Fibroblast of skin of abdomen (primary cell): ENCODE data around the gene WT1.

ENCODE experiments used
- DNase-seq: peaks from one replicate; pipeline ENCODE4 v3.0.0-alpha.2; 2013

Gene WT1

GRCh38 chr11:32421992-32422391 lies 13.3 kb downstream of the WT1 start:
- peak; percentile 40 for DNase-seq

GRCh38 chr11:32420937-32421901 lies 14.1 kb downstream of the WT1 start:
- DNase-seq = peak; percentile 28

DNA sequence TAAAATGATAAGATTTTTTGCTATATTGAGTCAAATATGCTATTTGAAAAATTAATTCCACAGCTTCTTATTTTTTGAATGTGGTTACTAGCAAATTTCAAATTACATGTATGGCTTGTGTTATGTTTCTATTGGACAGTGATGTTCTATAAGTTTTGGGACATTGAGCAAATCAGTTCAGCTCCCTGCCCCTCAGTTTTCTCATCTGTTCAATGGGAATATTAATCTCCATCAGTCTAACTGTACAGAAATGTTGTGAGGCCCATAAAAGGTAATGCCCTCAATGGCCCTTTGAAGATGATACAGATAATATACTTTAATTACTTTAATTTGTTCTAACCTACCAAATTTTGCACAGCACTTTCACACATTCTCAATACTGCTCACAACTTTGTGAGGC lies 15.2 kb downstream of the WT1 start:
- DNase-seq = no peak

DNA sequence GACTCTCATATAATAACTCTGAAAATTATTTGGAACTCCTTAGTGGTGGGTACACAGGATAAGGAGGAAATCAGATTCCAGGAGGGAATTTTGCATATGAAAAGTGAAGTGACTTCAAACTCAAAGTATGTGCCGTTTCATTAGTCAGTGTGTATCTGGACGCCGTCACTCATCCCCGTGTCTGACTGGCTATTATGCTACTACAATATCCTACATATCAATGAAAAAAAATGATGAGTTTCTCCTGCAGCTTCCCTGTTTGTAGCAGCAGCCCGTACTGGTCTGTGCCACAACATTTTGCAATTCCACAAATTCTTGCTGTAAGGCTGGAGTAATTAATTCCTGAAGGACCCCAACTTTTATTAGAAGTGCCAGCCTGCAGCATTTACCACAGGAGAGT lies 16.5 kb downstream of the WT1 start:
- peak; percentile 61 for DNase-seq

- DNase-seq = no peak
Observed at GRCh38 chr11:32417806-32418205, 17.5 kb downstream of the WT1 start.

- DNase-seq = no peak
Observed at GRCh38 chr11:32416301-32416700, 19.0 kb downstream of the WT1 start.

- DNase-seq = no peak
Observed at GRCh38 chr11:32414925-32415324, 20.4 kb downstream of the WT1 start.

- DNase-seq = no peak
Observed at GRCh38 chr11:32411942-32412615, 23.3 kb downstream of the WT1 start.

- DNase-seq = no peak
Observed at GRCh38 chr11:32405592-32405991, 29.7 kb downstream of the WT1 start.

- DNase-seq = no peak
Observed at GRCh38 chr11:32402836-32403235, 32.5 kb downstream of the WT1 start.

- DNase-seq = peak; percentile 18
Observed at GRCh38 chr11:32400670-32401369, 34.5 kb downstream of the WT1 start.

DNA sequence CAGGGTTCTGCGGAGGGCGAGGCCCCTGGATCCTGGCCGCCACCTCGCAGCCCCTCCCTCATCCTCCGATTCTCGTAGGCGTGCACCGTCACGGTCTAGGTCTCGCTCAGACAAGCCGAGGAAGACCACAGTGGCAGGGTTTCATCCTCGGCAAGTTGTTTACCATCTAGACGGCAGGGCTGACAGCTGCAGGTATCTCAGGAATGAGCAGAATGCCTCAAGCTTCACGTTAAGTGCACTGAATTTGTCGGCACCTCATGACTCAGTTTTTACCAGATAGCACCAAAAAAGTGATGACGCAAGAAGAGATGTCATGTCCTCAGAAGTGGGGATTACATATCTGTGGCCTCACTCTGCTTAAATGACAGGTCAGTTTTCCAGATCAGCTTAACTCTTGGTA lies 35.1 kb downstream of the WT1 start:
- peak; percentile 79 for DNase-seq

- DNase-seq = peak; percentile 60
Observed at GRCh38 chr11:32396991-32397390, 38.3 kb downstream of the WT1 start.

DNA sequence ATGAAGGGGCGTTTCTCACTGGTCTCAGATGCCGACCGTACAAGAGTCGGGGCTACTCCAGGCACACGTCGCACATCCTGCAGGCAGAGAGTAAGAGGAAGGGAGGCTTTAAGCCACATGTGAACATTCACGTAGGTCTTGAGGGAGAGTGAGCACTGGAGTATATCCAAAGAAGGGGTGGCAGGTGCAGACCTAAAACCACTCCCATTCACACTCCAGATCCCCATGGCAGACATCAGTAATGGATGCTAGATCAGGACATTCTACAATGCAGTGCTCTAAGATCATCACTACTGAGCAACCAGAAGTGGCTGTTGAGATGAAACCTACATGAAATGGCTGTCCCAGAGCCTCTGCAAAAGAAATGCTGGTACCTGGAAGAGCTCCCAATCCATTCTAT lies 39.0 kb downstream of the WT1 start:
- no peak for DNase-seq

- DNase-seq = no peak
Observed at GRCh38 chr11:32395127-32395526, 40.2 kb downstream of the WT1 start.

DNA sequence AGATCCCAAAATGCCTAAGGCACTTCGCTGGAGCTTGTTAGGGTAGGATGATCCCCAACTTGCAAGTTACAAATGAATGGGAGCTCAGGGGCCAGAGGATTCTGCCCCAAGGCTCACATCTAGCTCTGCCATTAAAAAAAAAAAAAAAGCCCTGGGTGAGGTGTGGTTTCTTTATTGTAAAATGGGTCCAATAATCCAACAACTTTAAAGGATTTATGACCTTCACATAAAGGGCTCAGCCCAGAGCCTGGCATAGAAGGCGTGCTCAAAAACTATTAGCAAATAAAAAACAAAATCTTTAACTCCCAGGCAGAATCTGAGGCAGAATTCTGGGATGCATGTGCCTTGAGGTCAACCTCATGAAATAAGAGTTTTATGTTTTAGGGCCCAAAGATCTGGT lies 42.5 kb downstream of the WT1 start:
- DNase-seq = no peak

- DNase-seq = peak; percentile 91
Observed at GRCh38 chr11:32391956-32392553, 43.3 kb downstream of the WT1 start.

DNA sequence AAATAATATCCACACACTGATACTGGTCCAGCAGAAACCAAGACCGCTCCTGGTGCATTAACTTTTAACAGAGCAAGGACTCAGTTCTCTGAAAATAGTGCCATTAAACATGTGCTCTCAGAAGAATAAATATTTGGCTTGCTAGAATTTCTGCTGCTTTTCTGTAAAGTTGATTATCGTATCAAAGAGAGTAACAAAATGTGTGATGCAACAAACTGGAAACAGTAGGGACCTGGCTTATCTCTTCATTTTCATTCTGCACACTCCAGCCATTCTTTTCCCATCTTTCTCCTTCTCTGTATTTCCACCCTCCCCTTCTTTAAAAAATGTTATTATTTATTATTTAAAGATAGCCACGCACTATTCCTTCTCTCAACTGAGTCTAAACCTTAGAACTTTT lies 43.9 kb downstream of the WT1 start:
- no peak for DNase-seq

- no peak for DNase-seq
Observed at GRCh38 chr11:32390712-32391111, 44.6 kb downstream of the WT1 start.

DNA sequence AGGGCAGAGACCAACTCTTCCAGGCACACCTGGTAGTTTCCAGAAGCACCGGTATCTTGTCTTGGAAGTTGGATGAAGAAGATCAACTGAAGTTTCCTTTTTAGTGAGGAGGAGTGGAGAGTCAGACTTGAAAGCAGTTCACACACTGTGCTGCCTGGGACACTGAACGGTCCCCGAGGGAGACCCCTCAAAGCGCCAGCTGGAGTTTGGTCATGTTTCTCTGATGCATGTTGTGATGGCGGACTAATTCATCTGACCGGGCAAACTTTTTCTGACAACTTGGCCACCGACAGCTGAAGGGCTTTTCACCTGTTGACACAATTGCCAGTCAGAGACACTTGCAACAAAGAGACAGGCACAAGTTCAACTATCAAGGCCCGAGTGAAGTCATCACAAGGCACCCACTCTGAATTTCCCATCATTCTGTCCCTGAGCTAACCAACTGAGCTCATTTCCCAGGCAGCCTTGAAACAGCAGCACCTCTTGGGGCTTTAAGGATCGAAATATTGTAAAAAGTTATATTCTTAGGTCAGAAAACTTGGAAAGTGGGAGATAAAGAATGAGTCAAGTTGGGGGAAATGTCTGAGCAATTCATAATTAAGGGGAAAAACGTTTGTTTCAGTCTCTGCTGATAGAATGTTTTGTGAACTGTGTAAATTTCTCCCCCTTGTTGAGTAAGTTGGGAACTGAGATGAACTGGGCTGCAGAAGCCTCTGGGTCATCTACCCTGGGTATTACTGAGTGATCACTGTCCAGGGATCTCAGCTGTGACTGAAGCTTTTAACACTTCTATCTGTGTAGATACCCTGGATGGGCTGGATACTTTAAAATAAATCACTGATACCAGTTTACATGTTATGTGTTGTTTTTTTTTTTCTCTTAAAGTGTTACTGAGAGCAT lies 46.2 kb downstream of the WT1 start:
- DNase-seq = no peak

DNA sequence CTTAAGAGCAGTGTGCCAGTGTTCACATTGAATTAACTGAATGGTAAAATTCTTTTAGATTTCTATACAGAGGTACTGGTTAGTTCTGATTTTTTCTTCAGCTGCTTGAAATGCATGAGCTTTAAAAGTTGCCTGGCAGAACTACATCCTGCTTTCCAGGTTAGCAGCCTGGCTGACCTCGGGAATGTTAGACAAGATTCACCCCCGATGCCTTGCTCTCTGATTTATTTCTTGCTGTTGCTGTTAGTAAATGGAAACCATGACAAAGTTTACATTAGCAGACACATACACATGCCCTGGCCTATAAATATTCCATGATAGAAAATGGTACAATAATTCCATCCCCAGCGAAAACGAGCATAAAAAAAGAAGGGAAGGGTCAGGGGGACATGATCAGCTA lies 47.0 kb downstream of the WT1 start:
- DNase-seq = no peak

DNA sequence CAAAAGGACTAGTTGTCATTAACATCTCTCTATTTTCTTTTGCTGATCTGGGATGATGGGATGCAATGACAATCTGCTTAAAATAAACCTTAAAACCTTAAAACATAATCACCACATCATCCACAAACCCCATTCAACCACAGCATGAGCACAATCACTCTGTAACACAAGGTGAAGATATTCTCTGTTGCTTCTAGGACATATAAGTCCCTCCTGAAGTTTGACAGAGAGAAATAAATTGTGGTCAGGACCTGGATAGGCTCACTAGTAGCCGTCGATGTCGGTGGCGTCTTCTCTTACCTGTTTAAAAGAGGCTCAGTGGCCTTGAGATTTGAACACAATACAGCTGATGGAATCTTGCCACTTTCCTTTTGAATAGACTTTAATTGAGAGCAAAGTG lies 47.9 kb downstream of the WT1 start:
- no peak for DNase-seq
